HG03135 (cell line): ENCODE data around the gene SMOC1.

Experiments
- ATAC-seq: cut with Tn5 transposase; IDR thresholded peaks from one replicate; pipeline ENCODE4 v1.9.1; 2021; ENCODE audit warnings: mild to moderate bottlenecking, moderate library complexity; ENCODE audit not compliant: unreplicated experiment

SMOC1 gene

GRCh38 chr14:69973846-69974245 is 94.6 kb downstream of the SMOC1 start:
- no peak for ATAC-seq

GRCh38 chr14:69979882-69980281 is 100.7 kb downstream of the SMOC1 start:
- no peak for ATAC-seq

- no peak for ATAC-seq
Observed at GRCh38 chr14:69980457-69981425, 101.5 kb downstream of the SMOC1 start.

- ATAC-seq, result no peak
Observed at GRCh38 chr14:69982220-69982839, 103.1 kb downstream of the SMOC1 start.

GRCh38 chr14:69982886-69983285 is 103.7 kb downstream of the SMOC1 start:
- no peak for ATAC-seq

- no peak for ATAC-seq
Observed at GRCh38 chr14:69983317-69983716, 104.1 kb downstream of the SMOC1 start.

- ATAC-seq, result no peak
Observed at GRCh38 chr14:69985463-69985862, 106.2 kb downstream of the SMOC1 start.

GRCh38 chr14:69986336-69986735 is 107.1 kb downstream of the SMOC1 start:
- no peak for ATAC-seq

GRCh38 chr14:69987406-69988121 is 108.3 kb downstream of the SMOC1 start:
- no peak for ATAC-seq

- no peak for ATAC-seq
Observed at GRCh38 chr14:69988979-69989378, 109.8 kb downstream of the SMOC1 start.

GRCh38 chr14:69989622-69990021 is 110.4 kb downstream of the SMOC1 start:
- ATAC-seq, result no peak

- no peak for ATAC-seq
Observed at GRCh38 chr14:69990323-69990722, 111.1 kb downstream of the SMOC1 start.

GRCh38 chr14:69991422-69991821 is 112.2 kb downstream of the SMOC1 start:
- ATAC-seq, result no peak

- no peak for ATAC-seq
Observed at GRCh38 chr14:69992564-69992963, 113.3 kb downstream of the SMOC1 start.

- no peak for ATAC-seq
Observed at GRCh38 chr14:69993326-69993725, 114.1 kb downstream of the SMOC1 start.

GRCh38 chr14:69994002-69994401 is 114.8 kb downstream of the SMOC1 start:
- ATAC-seq, result no peak

GRCh38 chr14:69996216-69996615 is 117.0 kb downstream of the SMOC1 start:
- no peak for ATAC-seq

- no peak for ATAC-seq
Observed at GRCh38 chr14:69997849-69998248, 118.6 kb downstream of the SMOC1 start.

GRCh38 chr14:69999261-69999674 is 120.1 kb downstream of the SMOC1 start:
- no peak for ATAC-seq

- ATAC-seq, result no peak
Observed at GRCh38 chr14:70000601-70001000, 121.4 kb downstream of the SMOC1 start.

- ATAC-seq, result no peak
Observed at GRCh38 chr14:70002589-70003346, 123.6 kb downstream of the SMOC1 start.
